Esophagus squamous epithelium (tissue), 4 donors: Measurements from ENCODE around the gene TWF1.

Experiments used
- POLR2A ChIP-seq, 4 donors: fragments of 450-650 bp; IDR thresholded peaks; one replicate each; pipeline ENCODE4 v1.6.1; 2017; ENCODE audit warnings: antibody characterized with exemption in 4 of 4, mild to moderate bottlenecking in 4 of 4, moderate library complexity in 3 of 4
- TF ChIP-seq, protein P1 (sequence below), 6 experiments: fragments of 450-650 bp in 4 of 6; fragments of 200-600 bp in 2 of 6; sonication (generic) in 2 of 6; IDR thresholded peaks; one replicate each; pipeline ENCODE4 v1.5.1; 2016 to 2019; ENCODE audit warnings: antibody characterized with exemption in 6 of 6, mild to moderate bottlenecking in 4 of 6, moderate library complexity in 4 of 6

GRCh38 chr12:43848786-43849185, 42.7 kb upstream of the TWF1 start:
- TF ChIP-seq, protein P1, sequence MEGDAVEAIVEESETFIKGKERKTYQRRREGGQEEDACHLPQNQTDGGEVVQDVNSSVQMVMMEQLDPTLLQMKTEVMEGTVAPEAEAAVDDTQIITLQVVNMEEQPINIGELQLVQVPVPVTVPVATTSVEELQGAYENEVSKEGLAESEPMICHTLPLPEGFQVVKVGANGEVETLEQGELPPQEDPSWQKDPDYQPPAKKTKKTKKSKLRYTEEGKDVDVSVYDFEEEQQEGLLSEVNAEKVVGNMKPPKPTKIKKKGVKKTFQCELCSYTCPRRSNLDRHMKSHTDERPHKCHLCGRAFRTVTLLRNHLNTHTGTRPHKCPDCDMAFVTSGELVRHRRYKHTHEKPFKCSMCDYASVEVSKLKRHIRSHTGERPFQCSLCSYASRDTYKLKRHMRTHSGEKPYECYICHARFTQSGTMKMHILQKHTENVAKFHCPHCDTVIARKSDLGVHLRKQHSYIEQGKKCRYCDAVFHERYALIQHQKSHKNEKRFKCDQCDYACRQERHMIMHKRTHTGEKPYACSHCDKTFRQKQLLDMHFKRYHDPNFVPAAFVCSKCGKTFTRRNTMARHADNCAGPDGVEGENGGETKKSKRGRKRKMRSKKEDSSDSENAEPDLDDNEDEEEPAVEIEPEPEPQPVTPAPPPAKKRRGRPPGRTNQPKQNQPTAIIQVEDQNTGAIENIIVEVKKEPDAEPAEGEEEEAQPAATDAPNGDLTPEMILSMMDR (IDR thresholded peaks at IDR 0.05) = no peak
- TF ChIP-seq POLR2A (IDR thresholded peaks at IDR 0.05) = no peak
